ENCODE measurements around the gene TFDP2. TPM values are rescaled to one million over a fixed set of nuclear protein-coding genes. Genes with fewer than 3 reads are reported as not detected.

Gene TFDP2
- total and polyA plus RNA-seq, 9 of the 15 experiments (the other 6 are each of a cell fraction or from before 2014, with no cell fraction given) = 95.6 to 179 (median 126) TPM

- no peak for TF ChIP-seq ZBTB9 (CRISPR knock-in tag; IDR thresholded peaks at IDR 0.05)
- TF ChIP-seq, protein P1, sequence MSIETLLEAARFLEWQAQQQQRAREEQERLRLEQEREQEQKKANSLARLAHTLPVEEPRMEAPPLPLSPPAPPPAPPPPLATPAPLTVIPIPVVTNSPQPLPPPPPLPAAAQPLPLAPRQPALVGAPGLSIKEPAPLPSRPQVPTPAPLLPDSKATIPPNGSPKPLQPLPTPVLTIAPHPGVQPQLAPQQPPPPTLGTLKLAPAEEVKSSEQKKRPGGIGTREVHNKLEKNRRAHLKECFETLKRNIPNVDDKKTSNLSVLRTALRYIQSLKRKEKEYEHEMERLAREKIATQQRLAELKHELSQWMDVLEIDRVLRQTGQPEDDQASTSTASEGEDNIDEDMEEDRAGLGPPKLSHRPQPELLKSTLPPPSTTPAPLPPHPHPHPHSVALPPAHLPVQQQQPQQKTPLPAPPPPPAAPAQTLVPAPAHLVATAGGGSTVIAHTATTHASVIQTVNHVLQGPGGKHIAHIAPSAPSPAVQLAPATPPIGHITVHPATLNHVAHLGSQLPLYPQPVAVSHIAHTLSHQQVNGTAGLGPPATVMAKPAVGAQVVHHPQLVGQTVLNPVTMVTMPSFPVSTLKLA (conservative IDR thresholded peaks at IDR 0.05) = no peak
- no peak for TF ChIP-seq MXI1 (IDR thresholded peaks at IDR 0.05; ENCODE audit: low read depth, low read length)
- TF ChIP-seq RFX7 (CRISPR knock-in tag; IDR thresholded peaks at IDR 0.05) = no peak
- TF ChIP-seq BCL6 (CRISPR knock-in tag; IDR thresholded peaks at IDR 0.05) = no peak
- TF ChIP-seq ARID1B (IDR thresholded peaks at IDR 0.05) = peak; percentile 58
- TF ChIP-seq, protein P2, sequence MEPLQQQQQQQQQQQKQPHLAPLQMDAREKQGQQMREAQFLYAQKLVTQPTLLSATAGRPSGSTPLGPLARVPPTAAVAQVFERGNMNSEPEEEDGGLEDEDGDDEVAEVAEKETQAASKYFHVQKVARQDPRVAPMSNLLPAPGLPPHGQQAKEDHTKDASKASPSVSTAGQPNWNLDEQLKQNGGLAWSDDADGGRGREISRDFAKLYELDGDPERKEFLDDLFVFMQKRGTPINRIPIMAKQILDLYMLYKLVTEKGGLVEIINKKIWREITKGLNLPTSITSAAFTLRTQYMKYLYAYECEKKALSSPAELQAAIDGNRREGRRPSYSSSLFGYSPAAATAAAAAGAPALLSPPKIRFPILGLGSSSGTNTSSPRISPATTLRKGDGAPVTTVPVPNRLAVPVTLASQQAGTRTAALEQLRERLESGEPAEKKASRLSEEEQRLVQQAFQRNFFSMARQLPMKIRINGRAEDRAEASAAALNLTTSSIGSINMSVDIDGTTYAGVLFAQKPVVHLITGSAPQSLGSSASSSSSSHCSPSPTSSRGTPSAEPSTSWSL (CRISPR knock-in tag; IDR thresholded peaks at IDR 0.05; ENCODE audit: borderline replicate concordance) = no peak
- no peak for TF ChIP-seq FOXP1 (CRISPR knock-in tag; IDR thresholded peaks at IDR 0.05)
- TF ChIP-seq ZFP1 (CRISPR knock-in tag; IDR thresholded peaks at IDR 0.05) = no peak
- TF ChIP-seq NR2C1 (IDR thresholded peaks at IDR 0.05) = no peak
- no peak for TF ChIP-seq NR2C1 (tag; IDR thresholded peaks at IDR 0.05)
- TF ChIP-seq, protein P3, sequence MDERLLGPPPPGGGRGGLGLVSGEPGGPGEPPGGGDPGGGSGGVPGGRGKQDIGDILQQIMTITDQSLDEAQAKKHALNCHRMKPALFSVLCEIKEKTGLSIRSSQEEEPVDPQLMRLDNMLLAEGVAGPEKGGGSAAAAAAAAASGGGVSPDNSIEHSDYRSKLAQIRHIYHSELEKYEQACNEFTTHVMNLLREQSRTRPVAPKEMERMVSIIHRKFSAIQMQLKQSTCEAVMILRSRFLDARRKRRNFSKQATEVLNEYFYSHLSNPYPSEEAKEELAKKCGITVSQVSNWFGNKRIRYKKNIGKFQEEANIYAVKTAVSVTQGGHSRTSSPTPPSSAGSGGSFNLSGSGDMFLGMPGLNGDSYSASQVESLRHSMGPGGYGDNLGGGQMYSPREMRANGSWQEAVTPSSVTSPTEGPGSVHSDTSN (CRISPR knock-in tag; IDR thresholded peaks at IDR 0.05; ENCODE audit: low read depth) = no peak
- TF ChIP-seq, protein P3 (tag; conservative IDR thresholded peaks at IDR 0.05; ENCODE audit: low read depth) = peak; percentile 87
- TF ChIP-seq PHF20 (IDR thresholded peaks at IDR 0.05; ENCODE audit: partially characterized antibody) = no peak
- TF ChIP-seq NFRKB (IDR thresholded peaks at IDR 0.05; ENCODE audit: low read depth) = no peak
- no peak for TF ChIP-seq KLF1 (tag; IDR thresholded peaks at IDR 0.05)
- no peak for TF ChIP-seq KLF6 (CRISPR knock-in tag; IDR thresholded peaks at IDR 0.05; ENCODE audit: borderline replicate concordance)
Measured at GRCh38 chr3:142029052-142029642, 120.2 kb downstream of the TFDP2 start (continued).

Measured in K562 (cell line).